ENCODE results near the gene KIF26B.

Gene KIF26B

DNA sequence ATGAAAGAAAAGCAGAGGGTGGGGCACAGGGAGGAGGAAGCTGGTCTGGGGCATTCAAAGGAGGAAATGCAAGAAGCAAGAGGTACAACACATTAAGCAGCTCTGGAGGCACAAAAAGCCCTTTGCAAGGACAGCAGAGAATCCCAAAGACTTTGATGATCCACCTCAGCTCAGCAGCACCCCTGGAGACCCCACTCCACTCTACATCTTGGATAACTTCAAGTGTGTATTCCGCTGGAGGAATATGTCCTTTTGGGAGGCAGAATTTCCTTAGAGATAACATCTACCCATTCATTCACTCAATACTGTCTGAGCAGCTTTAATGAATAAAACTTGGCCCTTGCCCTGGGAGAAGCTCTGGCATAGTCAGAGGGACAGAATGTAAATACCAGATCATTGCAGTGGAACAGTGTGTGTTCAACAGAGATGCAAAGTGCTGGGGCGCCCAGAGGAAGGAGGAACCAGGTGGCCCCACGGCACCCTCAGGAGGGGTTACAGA is 599.7 kb downstream of the KIF26B start:
- no peaks in the 10 kb centered on the region for H3K27me3 ChIP-seq (ENCODE audit: control insufficient read depth, insufficient read depth, low read length)
- H3K27ac ChIP-seq (ENCODE audit: low read length) = no peak overlapping the region
- no peaks in the 10 kb centered on the region for H3K36me3 ChIP-seq (ENCODE audit: control insufficient read depth, low read depth, low read length)
- peaks cover 7% of the 10 kb centered on the region for H3K4me1 ChIP-seq (ENCODE audit: control insufficient read depth, low read depth, low read length)
- H3K4me3 ChIP-seq (ENCODE audit: low read length) = no peak overlapping the region
- no peaks in the 10 kb centered on the region for H3K9me3 ChIP-seq (ENCODE audit: control insufficient read depth, low read depth, low read length)
- H3K9ac ChIP-seq (ENCODE audit: low read length) = no peak overlapping the region
